GM18526 (cell line): ENCODE results near the gene PRICKLE1.

Source experiments
- POLR2A ChIP-seq: IDR thresholded peaks from 3 replicates; pipeline ENCODE4 v1.6.1; 2011; ENCODE audit not compliant: insufficient read length; ENCODE audit errors: extremely low read depth

Gene PRICKLE1

DNA sequence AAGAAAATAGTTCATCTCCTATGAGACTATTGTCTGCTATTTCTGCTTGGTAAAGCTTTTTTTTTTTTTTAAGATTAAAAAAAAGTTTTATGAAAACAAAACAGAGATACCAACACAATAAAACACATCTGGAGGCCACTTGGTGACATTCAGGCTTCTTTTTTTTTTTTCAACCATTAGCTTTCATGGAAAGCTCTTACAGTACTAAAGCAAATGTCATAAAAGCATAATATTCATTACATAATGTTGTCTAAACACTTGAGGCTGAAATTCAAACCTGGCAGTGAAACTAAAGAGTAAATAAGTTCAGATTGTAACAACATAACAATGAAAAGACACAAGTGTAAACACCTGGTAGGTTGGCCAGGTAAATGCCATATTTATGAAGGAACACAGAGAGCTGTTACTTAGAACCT, 14.7 kb downstream of the PRICKLE1 start:
- TF ChIP-seq POLR2A, result no peak

DNA sequence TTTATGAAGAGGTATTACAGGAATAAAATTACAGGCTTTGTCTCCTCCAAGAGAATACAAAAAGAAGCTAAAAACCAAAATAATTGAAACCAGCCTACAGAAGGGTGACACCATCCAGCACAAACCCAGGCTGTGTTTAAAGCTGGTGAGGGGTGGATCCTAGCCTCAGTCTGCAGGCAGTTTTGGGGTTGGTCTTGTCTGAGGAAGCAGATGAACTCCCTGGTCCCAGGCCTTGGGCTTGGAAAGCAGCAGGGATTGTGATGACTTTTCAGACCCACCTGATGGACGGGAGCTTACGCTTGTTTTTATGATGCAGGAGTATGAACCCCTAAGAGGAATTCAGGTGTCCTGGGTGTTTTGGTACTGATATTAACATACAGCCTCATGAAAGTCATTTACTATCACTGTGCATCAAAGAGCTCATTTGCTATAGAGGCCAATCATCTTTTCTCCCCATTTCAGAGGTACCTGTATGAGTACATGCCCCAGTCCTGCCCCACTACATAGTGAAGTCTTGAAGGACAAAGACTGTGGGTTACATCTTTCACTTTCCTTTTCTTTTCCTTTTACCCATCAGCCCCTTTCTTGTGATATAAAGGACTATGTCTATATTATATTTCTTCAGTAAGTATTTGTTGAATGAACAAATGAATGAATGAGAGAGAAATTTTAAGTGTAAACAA, 18.1 kb downstream of the PRICKLE1 start:
- no peak for TF ChIP-seq POLR2A

DNA sequence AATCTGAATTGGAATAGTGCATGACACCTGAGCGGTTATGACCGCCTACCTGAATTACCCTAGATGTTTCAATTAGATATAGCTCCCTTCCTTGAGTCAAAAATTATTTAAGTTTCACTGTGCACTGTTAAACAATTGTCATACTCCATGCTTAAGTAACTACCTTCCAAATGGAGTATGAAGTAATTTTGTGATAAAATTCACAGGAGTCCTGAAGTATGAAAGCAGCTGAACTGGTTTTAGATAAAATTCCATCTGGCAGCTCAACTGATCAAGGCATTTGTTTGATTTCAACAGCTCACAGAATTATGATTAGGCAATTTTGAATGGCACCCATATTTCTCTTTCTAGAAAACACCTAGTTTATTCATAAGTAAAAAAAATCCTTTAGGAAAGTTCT, 19.5 kb downstream of the PRICKLE1 start:
- no peak for TF ChIP-seq POLR2A

DNA sequence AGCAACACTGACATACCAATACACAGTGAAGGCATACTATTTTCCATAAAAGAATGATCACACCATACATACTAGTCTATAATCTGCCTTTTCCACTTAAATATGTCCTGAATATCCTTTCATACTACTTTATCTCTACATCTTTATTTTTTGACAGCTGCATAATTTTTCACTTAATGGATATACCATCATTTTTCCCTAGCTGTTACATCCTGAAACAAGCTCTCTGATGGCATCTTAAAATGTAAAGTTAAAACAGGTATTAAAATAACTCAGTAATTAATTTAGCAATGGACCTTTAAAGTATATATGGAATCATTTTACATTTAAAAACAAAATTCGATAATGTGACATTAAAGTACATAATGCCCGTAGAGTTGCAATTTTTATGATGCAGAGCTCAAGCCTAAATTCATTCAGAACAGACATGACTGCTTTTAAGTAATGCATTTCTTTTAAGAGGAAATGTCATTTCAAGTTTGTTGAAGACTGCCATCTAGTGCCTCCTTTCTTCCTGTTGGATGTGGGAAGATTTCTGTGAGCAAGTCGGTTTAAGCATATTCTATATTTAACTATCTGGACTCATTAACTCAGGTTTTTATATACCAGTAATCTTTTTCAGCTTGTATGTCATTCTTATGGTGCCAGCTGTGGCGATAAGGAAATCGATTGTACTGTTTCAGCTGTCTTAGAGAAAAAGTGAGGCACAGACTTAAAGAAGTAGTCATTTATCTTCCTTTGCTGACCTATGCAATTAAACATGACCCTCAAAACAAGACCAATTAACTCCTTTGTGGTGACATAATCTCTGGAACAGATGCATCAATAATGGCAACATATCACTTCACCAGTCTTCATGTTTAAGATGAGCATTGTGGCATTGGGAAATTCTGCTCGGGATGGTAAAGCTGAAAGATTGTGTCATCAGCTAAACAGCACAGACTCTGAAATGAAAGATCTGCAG, 20.3 kb downstream of the PRICKLE1 start:
- no peak for TF ChIP-seq POLR2A

DNA sequence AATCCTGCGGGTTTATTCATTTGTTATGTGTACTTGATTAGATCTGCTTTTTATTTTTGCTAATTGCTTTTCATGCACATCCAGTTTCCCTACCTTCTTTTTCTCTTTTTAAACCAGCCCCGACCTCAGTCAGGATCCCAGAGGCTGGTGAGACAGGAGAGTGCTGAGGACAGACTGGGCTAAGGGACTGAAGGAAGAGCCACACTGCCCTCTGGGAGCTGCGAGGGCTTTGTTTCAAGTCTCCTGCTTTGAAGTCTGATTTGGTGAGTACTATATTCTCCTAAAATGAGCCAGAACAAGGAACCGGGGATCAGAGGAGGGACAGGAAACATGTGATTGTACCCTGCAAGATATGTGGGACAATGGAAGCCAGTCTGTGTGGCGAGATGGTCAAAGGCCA, 23.9 kb downstream of the PRICKLE1 start:
- no peak for TF ChIP-seq POLR2A

DNA sequence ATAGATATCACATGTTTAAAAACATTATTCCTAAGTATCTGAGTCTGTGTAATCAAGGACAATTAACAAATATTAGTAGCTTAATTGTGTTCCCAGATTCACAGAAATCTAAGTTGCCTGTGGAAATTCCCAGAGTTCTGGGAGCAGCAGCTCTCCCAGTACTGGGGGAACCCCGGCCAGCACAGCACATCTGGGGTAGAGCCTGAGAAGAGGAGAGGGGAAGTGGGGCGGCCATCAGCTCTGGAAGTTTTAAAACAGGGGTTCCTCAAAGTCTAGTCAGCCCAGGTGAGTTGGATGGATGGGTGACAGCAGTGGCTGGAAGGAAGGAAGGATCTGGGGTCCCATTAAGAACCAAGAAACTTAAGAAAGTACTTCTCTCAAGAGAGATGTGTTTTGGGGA, 24.6 kb downstream of the PRICKLE1 start:
- TF ChIP-seq POLR2A, result no peak

DNA sequence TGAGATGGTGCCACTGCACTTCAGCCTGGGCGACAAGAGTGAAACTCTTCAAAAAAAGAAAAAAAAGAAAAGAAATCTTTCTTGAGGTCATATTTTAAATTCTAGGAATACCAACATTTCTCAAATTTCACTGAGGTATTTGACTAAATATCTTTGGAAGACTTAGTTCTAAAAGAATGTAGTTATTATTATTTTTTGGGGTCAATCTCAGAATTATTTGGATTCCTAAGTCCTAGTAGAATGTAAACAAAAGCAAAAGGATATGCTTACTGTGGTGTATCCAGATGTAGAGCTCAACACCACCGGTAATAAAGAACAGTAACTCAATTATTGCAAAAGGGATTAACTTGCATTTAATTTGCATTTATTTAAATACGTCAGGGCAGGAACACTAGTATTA, 25.0 kb downstream of the PRICKLE1 start:
- TF ChIP-seq POLR2A, result no peak

DNA sequence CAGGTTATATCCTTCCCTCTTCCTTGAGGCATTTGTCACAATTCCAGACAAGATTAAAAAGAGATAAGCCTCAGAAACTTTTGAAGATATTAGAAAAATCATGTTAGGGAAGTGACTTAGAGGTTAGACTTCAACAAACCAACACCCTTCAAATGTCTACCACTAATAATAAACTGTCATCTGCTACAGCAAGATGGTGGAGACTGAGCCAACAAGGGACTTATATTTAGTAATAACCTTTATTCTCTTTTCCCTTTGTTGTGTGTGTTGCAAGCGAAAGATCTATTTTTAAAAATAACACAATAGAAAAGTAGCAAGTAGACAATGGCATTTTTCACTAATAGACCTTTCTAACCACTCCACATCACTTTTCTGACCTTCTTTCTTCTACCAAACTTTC, 28.6 kb downstream of the PRICKLE1 start:
- no peak for TF ChIP-seq POLR2A

DNA sequence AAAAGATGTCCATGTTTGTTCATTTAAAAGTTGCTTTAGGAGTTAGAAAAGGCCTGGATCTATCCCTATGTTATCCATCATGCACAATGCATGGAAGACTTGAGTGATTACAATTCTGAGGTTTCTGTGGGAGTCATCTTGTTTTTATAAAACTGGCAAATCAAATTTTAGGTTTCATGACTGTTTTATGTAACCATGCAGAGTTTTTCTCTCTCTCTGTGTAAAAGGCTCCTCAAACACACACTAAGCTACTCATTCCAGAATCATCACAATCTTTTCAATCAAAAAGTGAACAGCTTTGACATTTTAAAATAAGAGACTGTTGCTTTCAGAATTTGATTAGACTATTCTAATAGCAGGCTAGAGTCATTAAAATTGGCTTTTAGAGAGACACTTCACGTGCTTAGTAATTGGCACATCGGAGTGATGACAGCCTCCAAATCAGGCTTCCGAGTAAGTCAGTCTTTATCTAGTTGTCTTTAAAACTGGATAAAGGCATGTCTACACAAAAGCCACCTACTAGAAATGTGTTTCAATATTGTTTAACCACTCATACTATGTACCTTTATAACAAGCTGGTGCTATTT, 31.9 kb downstream of the PRICKLE1 start:
- TF ChIP-seq POLR2A, result no peak

DNA sequence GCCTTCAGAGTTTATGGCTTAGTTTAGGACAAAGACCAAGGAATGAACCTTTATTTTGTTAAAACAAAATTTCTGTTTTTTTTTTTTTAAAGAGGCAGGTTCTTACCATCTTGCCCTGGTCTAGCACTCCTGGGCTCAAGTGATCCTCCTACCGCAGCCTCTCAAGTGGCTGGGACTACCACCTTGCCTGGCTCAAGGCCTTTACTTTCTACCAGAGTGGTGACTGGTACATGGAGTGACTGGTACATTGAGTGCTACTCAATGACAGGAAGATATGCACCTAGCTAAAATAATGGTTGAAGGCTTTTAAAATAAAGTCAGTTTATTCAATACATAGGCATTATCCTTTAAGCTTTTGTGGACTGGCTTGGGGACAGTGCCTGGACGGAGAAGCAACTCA, 32.6 kb downstream of the PRICKLE1 start:
- TF ChIP-seq POLR2A, result no peak

DNA sequence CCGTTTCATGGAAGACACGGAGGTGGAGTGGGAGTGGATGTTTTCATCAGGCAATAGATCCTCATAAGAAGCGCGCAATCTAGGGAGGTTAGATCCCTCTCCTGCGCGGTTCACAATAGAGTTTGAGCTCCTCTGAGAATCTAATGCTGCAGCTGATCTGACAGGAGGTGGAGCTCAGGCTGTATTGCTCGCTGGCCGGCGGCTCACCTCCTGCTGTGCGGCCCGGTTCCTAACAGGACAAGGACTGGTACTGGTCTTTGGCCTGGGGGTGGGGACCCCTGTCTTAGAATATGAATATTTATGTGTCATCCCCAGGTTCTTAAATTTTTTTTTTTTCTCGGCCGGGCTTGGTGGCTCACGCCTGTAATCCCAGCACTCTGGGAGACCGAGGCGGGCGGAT, 36.7 kb downstream of the PRICKLE1 start:
- no peak for TF ChIP-seq POLR2A

DNA sequence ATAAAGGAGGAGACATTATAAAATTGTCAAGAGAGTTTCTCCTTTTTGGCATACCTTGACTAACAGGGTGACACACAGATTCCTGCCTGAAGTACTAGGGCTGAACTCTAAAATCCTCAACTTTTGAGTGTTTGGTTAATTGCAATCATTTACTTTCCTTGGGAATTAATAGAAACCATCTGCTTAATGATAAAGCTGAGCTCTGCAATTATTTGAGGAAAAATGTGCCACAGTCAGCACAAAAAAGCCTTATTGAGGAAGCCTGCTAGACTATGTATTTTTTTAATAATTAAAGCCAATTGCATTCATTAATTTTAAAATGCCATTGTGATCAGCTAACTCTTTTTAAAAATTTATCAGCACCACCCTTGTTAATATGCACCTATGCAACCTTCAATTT, 38.7 kb downstream of the PRICKLE1 start:
- TF ChIP-seq POLR2A, result no peak

DNA sequence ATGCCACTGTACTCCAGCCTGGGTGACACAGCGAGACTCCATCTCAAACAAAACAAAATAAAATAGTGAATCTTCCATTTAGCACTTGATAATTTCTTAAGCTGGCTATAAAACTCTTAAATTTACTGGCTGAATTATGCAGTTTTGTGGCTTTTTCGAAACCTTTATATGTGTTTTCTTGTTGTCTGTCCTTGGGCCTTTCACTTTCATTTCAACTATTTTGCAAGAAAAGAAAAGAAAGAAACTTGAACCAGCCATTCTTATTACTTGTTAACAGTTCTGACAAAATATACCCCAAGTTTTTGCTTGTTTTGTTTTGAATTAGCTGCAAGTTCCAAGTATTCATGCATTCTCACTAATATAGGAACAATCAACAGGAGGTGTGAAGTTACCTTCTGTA, 42.8 kb downstream of the PRICKLE1 start:
- TF ChIP-seq POLR2A, result no peak

DNA sequence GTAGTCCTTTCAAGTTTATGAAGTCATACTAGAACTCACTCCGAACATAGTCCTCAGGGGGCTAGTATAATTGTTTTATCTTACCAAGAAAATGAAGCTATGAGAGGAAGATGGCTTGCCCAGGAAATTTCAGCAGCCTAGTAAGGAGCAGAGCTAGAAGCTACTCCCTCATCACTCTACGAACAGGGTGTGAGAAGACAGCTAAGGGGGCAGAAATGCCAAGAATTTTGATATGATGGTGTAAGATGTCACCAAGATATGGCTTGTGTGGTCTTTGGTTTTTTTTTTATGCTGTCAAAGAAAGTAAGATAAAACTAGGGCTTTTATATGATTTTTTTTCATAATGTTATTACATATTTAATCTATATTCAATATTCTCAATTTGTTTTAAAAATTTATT, 47.6 kb downstream of the PRICKLE1 start:
- TF ChIP-seq POLR2A, result no peak

DNA sequence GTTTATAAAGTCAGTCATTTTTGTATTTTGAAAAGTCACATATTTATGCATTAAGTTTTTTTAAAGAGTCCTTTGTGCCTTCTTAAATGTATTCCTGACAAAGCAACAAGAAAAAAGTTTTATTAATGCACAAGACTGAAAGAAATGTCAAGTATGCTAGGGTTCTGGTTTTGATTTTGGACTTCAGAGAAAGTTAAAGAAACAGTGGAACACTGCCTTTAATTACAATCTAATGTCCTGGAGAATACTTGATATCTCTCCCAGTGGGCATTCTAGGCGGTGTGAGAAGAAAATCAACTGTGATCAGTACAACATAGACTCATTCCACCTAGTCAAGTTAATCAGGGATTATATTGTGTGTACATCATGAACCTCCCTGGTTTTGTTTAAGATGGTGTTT, 49.9 kb downstream of the PRICKLE1 start:
- no peak for TF ChIP-seq POLR2A

DNA sequence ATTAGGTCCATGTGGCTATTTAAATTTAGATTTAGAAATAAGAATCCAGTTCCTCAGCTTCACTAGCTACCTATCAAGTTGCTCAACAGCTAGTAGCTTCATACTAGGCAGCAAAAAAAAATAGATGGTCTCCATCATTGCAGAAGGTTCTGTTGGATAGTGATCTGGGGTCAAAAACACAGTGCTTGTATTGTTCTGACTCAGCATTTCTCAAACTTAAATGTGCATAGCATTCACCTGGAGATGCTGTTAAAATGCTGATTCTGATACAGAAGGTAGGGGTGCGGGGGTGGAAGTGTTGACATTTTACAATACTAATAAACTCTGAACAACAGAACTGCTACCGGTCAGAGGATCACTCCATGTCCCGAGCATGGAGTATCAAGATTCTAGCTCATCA, 51.3 kb downstream of the PRICKLE1 start:
- no peak for TF ChIP-seq POLR2A
